Inflammatory macrophage treated with lipopolysaccharide for 4 hours (primary cell): ENCODE results near the gene AGK.

Experiments used
- DNase-seq: peaks from one replicate; pipeline ENCODE4 v3.0.0-alpha.2; 2020

The AGK gene, protein sequence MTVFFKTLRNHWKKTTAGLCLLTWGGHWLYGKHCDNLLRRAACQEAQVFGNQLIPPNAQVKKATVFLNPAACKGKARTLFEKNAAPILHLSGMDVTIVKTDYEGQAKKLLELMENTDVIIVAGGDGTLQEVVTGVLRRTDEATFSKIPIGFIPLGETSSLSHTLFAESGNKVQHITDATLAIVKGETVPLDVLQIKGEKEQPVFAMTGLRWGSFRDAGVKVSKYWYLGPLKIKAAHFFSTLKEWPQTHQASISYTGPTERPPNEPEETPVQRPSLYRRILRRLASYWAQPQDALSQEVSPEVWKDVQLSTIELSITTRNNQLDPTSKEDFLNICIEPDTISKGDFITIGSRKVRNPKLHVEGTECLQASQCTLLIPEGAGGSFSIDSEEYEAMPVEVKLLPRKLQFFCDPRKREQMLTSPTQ

DNA sequence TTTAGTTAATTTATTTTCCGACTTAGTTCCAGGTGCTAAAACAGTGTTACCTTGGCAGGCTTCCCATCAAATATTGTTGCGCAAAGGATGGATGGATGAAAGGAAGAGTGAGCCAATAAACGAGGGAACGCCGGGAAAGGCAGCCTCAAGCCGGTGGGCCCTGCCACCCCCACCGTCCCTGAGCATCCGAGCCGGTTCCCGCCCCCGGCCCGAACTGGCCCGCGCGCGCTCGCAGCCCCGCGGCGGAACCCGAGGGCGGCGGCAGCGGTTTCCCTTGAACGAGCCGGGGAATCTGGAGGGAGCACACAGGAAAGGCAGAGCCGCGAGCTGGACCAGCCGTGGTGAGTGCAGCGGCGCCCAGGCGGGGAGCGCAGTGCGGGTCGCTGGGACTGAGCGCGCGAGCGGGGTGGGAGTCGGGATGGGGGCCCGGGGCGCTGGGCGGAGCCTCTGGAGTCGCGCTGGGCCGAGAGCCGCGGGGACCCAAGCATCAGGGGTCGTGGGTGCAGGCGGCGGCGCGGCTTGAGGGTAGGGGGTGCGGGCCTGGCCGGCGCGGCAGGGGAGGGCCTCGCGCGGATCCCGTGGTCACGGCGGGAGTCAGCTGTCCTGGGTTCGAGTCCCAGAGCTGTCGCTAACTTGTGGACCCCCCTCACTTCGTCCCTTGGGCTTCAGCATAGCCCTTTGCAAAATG lies at the start of gene AGK:
AGK (plus strand) TSS at position 317 of the 688 bp plus-strand sequence. CDS start 4,057 bp downstream, outside the sequence.
- DNase-seq: peak; percentile 66

GRCh38 chr7:141501451-141501850 lies 49.8 kb upstream of the AGK start:
- DNase-seq: no peak

DNA sequence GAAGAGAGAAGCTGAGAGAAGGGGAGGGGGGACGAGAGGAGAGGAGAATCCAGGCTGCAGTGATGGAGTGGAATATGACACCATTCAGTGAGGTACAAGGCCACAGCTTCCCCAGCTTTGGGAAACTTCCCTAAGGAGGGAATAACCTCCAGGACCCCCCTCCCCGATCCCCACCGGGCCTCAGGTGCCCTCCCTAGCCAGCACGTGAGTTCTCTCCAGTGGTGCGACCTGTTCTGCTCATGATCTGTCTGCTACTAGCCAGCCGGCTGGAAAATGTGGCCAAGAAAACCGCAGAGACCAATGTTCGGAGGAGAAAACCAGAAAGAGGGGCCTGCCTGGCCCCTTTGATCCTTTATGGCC lies 39.9 kb upstream of the AGK start:
- DNase-seq: no peak

- DNase-seq: no peak
Measured at GRCh38 chr7:141511676-141512396, 39.4 kb upstream of the AGK start.

- no peak for DNase-seq
Measured at GRCh38 chr7:141512597-141512996, 38.6 kb upstream of the AGK start.

DNA sequence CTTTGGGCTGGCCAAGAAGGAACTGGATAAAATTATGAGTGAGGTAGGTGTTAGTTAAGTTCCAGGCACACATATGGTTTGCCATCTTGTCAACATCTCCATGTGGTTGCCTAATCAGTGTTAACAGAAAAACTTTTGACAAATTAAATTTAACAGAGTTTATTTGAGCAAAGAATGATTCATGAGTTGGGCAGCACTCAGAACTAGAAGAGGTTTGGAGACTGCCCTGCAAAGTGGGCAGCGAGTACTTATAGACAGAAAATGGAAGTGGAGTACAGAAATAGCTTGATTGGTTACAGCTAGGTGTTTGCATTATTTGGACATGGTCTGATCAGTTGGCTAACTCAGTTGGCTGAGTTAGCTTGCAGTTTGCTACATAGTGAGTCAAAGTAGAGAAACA lies 37.5 kb upstream of the AGK start:
- DNase-seq: no peak

- no peak for DNase-seq
Measured at GRCh38 chr7:141515941-141516340, 35.3 kb upstream of the AGK start.

- no peak for DNase-seq
Measured at GRCh38 chr7:141519623-141520022, 31.6 kb upstream of the AGK start.

GRCh38 chr7:141522657-141523342 lies 28.4 kb upstream of the AGK start:
- DNase-seq: no peak

GRCh38 chr7:141525973-141526514 lies 25.2 kb upstream of the AGK start:
- no peak for DNase-seq

GRCh38 chr7:141527076-141527475 lies 24.1 kb upstream of the AGK start:
- no peak for DNase-seq

DNA sequence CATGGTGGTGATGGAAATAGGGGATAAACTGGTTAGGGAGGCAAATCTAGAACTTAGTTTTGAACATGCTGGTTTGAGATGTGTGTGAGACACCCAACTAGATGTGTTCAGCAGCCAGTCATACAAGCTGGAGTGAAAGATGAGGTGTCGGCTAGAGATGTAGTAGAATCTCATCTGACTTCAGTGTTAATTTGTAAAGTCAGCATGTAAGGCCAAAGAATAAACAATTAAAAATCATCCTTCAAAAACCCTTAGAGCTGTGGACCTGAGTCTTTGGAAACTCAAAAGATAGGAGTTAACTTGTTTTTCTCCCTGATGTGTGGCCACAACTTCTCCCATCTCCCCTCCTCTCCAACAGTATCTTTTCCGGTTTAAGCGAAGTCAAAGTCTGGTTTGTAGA lies 22.8 kb upstream of the AGK start:
- DNase-seq: no peak

DNA sequence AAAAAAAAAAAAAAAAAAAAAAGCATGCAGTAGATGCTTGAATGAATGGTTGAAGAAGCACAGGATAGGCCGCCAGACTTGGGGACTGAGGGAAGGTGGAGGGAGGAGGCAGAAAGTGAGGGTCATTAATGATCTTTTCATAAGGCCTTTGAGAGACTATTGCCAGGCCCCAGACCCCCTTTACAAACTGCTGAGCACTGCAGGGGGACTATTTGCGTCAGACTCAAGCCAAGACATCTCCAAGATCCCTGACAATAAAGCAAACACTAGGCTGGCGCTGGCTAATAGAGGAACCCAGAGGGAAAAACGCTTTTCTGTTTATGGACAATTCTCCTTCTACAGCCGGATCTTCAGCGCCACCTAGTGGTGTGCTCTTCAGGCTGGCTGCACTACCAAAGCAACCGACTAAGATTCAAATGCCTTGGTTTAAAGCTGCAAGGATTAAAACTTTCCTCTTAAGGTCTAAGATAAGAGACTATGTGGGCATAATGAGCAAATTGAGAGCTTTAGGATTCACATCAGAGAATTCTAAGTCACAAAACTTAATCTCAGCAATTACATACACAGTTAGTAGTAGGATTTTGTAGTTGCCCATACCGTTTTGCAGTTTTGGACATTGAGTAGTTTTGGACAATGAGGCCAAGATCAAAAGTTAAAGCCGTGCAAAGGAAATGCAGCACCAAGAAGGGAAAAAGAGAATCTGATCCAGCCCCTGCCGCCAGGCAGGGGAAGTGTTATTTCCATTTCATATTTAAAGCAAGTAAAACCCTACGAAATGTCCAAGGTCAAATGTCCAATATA lies 17.9 kb upstream of the AGK start:
- DNase-seq: peak; percentile 64

GRCh38 chr7:141534757-141535737 lies 16.2 kb upstream of the AGK start:
- no peak for DNase-seq

- DNase-seq: no peak
Measured at GRCh38 chr7:141537906-141538305, 13.3 kb upstream of the AGK start.

GRCh38 chr7:141541375-141541774 lies 9.8 kb upstream of the AGK start:
- DNase-seq: no peak

DNA sequence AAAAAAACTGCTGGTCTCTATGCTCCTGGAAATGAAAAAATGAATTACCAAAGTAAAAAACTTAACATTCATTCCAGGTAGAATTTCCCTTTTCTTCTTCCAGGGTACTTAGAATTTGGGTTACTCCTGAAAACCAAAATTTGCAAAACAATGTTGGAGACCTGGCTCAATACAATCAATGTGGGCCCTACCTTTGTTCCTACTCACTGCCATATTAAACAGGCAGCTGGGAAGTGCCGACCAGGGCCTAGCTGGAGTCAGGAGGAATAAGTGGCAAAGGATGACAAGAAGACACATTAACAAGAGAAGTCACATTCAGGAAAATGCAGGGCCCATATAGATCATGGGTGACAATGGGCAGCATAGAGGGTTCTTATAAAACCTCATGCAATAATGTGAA lies 6.4 kb upstream of the AGK start:
- no peak for DNase-seq

DNA sequence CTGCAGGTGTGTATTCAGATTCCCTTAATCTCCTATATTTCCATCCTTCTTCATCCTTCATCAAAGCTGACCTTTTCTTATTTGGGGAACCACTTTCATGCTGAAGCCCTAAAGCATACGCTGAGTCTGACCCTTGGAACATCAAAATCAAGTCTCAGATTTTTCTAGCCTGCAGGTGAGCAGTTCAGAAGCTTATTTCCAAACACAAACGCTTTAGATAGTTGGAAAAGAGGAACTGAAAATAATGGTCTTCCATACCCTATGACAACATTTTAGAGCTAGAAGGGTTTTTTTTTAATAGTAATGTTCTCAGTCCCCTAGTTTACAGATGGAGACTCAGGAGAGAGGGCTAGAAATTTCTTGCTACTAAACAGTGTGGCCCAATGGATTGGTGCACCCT lies 1.6 kb upstream of the AGK start:
- no peak for DNase-seq

- DNase-seq: no peak
Measured at GRCh38 chr7:141550386-141551093, 670 bp upstream of the AGK start.

GRCh38 chr7:141551782-141552181 lies 572 bp downstream of the AGK start:
- no peak for DNase-seq
